ENCODE results near the gene SERINC5. TPM values are rescaled to one million over a fixed set of nuclear protein-coding genes. Genes with fewer than 3 reads are reported as not detected.
A peak's percentile ranks its signal among the peaks of the same experiment; 100 is the strongest.

Gene SERINC5
- total RNA-seq, 2 experiments from 2014 or later = 32.4 to 33.1 TPM

DNA sequence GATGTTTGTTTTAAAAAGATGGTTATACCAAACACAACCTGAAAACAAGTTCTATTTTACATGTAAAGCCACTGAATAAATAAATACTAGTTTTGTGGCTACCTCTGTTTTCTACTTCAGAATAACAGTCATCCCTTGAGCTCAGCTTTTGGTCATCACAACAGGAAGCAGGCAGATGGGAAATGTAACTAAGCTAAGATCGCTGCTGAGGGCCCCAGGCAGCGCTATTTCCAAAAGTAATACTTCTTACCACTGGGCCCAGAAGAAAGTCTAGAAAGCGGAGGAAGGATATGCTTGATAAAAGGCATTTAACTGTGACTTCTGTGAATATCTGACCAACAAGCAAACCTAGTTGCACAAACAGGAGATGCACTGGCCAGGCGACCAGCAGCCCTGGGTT, 61.4 kb downstream of the SERINC5 start:
- intact Hi-C loops (cut with micrococcal nuclease) = loop anchor here (5.0 kb wide), 3 partner anchors 58 to 102 kb away; no protein-coding TSS in a partner anchor
- ChIA-PET POLR2A (interaction anchor here (1.3 to 7.0 kb wide), 6 partner anchors 11 to 76 kb away, joined by 3 to 50 read pairs (median 13); partner anchors contain the start of gene SERINC5), CTCF (interaction anchor here (1.3 to 5.9 kb wide), 7 partner anchors 9 to 102 kb away, joined by 3 to 55 read pairs (median 5); no protein-coding TSS in a partner anchor)
- H3K36me3 Mint-ChIP-seq (ENCODE audit: low read depth) = peaks cover 13% of the 10 kb centered on the region
- no peak for TF ChIP-seq CTCF (IDR thresholded peaks at IDR 0.05)
- DNase-seq (peak; percentile 55), ATAC-seq (peak; percentile 47)
- no peaks in the 10 kb centered on the region for H3K27me3 Mint-ChIP-seq
- peaks cover 78% of the 10 kb centered on the region for H3K4me1 Mint-ChIP-seq (ENCODE audit: low read depth)
- no peaks in the 10 kb centered on the region for H3K9me3 Mint-ChIP-seq
- H3K4me3 Mint-ChIP-seq = peak overlapping the region; percentile 66
- H3K27ac Mint-ChIP-seq = peak overlapping the region; percentile 86

- peaks cover 9% of the 10 kb centered on the region for H3K36me3 Mint-ChIP-seq (ENCODE audit: low read depth)
- H3K4me1 Mint-ChIP-seq (ENCODE audit: low read depth) = peaks cover 76% of the 10 kb centered on the region
- POLR2A ChIA-PET = interaction anchor here (0.7 to 7.0 kb wide), 13 partner anchors 8 to 203 kb away, joined by 3 to 50 read pairs (median 6); partner anchors contain the start of gene SERINC5
- no peak for DNase-seq
- no peaks in the 10 kb centered on the region for H3K9me3 Mint-ChIP-seq
- intact Hi-C loops (cut with micrococcal nuclease) = loop anchor here (5.0 kb wide), 3 partner anchors 59 to 101 kb away; no protein-coding TSS in a partner anchor
- no peaks in the 10 kb centered on the region for H3K27me3 Mint-ChIP-seq
- H3K27ac Mint-ChIP-seq = peak overlapping the region; percentile 86
- CTCF ChIA-PET = interaction anchor here (0.9 to 5.9 kb wide), 9 partner anchors 8 to 101 kb away, joined by 3 to 55 read pairs (median 4); no protein-coding TSS in a partner anchor
- no peak for TF ChIP-seq CTCF (IDR thresholded peaks at IDR 0.05)
- peak overlapping the region; percentile 66 for H3K4me3 Mint-ChIP-seq
- ATAC-seq = no peak
These were observed 62.4 kb downstream of the SERINC5 start for GRCh38 chr5:80193401-80193800.

- Mint-ChIP-seq H3K4me3 (peak overlapping the region; percentile 66), H3K4me1 (ENCODE audit: low read depth) (peaks cover 76% of the 10 kb centered on the region), H3K9me3 (no peaks in the 10 kb centered on the region), H3K36me3 (ENCODE audit: low read depth) (peaks cover 10% of the 10 kb centered on the region), H3K27me3 (no peaks in the 10 kb centered on the region), H3K27ac (peak overlapping the region; percentile 86)
- ATAC-seq = peak; percentile 26
- TF ChIP-seq CTCF (IDR thresholded peaks at IDR 0.05) = no peak
- ChIA-PET POLR2A (interaction anchor here (0.6 to 7.0 kb wide), 17 partner anchors 9 to 202 kb away, joined by 3 to 50 read pairs (median 4); partner anchors contain the start of gene SERINC5), CTCF (interaction anchor here (0.8 to 5.9 kb wide), 10 partner anchors 10 to 115 kb away, joined by 3 to 55 read pairs (median 3); no protein-coding TSS in a partner anchor)
- DNase-seq = no peak
- intact Hi-C loops (cut with micrococcal nuclease) = loop anchor here (5.0 kb wide), 3 partner anchors 60 to 100 kb away; no protein-coding TSS in a partner anchor
These were observed 63.2 kb downstream of the SERINC5 start for GRCh38 chr5:80192507-80193241.

- peak; percentile 73 for DNase-seq
These were observed 63.9 kb downstream of the SERINC5 start for GRCh38 chr5:80191991-80192398.

More at GRCh38 chr5:80191991-80192398, 63.9 kb downstream of the SERINC5 start:
- ATAC-seq = peak; percentile 70
- no peaks in the 10 kb centered on the region for H3K9me3 Mint-ChIP-seq
- H3K27me3 Mint-ChIP-seq = no peaks in the 10 kb centered on the region
- peak overlapping the region; percentile 66 for H3K4me3 Mint-ChIP-seq
- peaks cover 15% of the 10 kb centered on the region for H3K36me3 Mint-ChIP-seq (ENCODE audit: low read depth)
- no peak for TF ChIP-seq CTCF (IDR thresholded peaks at IDR 0.05)
- intact Hi-C loops (cut with micrococcal nuclease) = loop anchor here (5.0 kb wide), 3 partner anchors 60 to 100 kb away; no protein-coding TSS in a partner anchor
- ChIA-PET CTCF (interaction anchor here (0.8 to 5.9 kb wide), 9 partner anchors 10 to 116 kb away, joined by 3 to 55 read pairs (median 3); no protein-coding TSS in a partner anchor), POLR2A (interaction anchor here (0.6 to 7.0 kb wide), 12 partner anchors 8 to 69 kb away, joined by 3 to 50 read pairs (median 6); partner anchors contain the start of gene SERINC5)
- H3K4me1 Mint-ChIP-seq (ENCODE audit: low read depth) = peaks cover 77% of the 10 kb centered on the region
- peak overlapping the region; percentile 86 for H3K27ac Mint-ChIP-seq

All from activated CD8-positive, alpha-beta T cell treated with anti-CD3 and anti-CD28 coated beads for 36 hours (primary cell).